EH (cell line): Measurements from ENCODE around the gene ZHX3.

Experiments used
- DNase-seq: peaks from one replicate; pipeline ENCODE4 v3.0.0-alpha.2; 2015; ENCODE audit warnings: low read depth

The ZHX3 gene

DNA sequence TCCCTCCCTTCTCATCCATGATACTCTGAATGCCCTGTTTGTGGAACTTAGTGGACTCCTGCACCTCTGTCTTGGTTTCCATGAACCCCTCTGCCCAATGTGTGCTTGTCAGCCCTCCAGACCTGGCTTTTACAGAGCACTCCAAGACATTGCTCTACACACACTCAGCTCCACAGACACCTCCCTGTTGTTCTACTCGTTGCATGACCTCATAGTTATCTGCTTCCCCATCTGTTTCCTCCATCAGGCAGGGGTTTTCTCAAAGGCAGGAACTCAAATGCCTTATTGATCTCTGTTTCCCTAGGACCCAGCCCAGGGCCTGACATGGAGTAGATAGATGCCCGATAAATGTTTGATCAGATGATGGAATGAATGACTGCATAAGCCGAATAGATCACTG lies 166.9 kb downstream of the ZHX3 start:
- DNase-seq, result peak; percentile 43

DNA sequence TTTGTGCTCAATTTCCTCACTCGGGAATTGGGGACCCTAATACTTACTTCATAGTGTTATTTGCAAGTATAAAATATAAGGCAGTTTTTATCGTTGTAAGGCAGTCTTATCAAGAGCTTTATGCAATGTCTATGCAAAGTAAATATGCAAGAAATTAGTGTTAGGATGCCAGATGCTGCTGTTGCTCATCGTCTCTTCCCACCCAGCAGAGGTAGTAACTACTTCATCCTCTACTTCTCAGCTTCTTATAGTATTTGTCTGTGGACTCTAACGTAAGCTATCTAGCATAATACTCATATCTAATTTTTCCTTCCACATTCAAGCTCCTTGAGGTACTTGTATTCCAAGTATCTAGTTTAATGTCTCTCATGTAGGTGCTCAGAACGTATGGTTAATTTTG lies 168.6 kb downstream of the ZHX3 start:
- no peak for DNase-seq

DNA sequence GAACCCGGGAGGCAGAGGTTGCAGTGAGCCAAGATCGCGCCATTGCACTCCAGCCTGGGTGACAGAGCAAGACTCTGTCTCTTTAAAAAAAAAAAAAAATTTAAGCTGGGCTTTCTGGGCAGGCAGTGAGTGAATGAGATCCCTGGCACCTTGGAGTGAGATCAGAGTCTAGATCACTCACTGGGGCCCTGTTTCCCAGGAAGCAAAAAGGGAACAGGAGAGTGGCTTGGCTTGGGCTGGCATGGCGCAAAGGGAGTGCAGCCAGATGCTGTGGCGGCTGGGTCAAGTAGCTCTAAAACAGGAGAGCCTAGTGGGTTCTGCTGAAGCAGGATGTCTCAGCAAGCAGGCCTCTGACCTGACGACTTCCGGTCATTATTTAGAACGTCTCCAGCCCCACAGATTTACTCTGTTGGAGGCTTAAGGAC lies 169.8 kb downstream of the ZHX3 start:
- DNase-seq, result peak; percentile 16

GRCh38 chr20:41145821-41146620 lies 171.5 kb downstream of the ZHX3 start:
- DNase-seq, result no peak

- no peak for DNase-seq
These were observed 172.2 kb downstream of the ZHX3 start for GRCh38 chr20:41145317-41145716.

- DNase-seq, result no peak
These were observed 174.2 kb downstream of the ZHX3 start for GRCh38 chr20:41143354-41143753.

- DNase-seq, result no peak
These were observed 174.6 kb downstream of the ZHX3 start for GRCh38 chr20:41142919-41143318.

DNA sequence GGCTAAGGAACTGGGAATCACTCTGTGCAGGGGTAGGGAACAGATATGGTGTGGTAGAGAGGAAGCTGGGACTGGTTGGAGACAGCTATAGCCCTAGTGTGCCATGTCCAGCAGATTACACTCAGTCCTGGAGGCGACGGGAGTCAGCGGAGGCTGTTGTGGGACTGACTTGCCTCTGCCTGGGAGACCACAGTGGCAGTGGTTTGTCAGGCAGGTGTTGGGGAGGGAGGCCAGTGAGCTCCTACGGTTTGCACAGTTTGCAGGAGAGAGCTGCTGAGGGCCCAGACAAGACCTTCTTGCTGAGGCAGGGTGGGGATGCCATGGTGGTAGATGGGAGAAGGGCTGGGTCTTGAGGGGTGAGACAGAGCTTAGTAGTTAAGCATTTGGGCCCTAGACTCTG lies 175.3 kb downstream of the ZHX3 start:
- DNase-seq, result no peak

GRCh38 chr20:41141153-41141815 lies 176.2 kb downstream of the ZHX3 start:
- DNase-seq, result peak; percentile 46

GRCh38 chr20:41140226-41141133 lies 177.1 kb downstream of the ZHX3 start:
- no peak for DNase-seq

DNA sequence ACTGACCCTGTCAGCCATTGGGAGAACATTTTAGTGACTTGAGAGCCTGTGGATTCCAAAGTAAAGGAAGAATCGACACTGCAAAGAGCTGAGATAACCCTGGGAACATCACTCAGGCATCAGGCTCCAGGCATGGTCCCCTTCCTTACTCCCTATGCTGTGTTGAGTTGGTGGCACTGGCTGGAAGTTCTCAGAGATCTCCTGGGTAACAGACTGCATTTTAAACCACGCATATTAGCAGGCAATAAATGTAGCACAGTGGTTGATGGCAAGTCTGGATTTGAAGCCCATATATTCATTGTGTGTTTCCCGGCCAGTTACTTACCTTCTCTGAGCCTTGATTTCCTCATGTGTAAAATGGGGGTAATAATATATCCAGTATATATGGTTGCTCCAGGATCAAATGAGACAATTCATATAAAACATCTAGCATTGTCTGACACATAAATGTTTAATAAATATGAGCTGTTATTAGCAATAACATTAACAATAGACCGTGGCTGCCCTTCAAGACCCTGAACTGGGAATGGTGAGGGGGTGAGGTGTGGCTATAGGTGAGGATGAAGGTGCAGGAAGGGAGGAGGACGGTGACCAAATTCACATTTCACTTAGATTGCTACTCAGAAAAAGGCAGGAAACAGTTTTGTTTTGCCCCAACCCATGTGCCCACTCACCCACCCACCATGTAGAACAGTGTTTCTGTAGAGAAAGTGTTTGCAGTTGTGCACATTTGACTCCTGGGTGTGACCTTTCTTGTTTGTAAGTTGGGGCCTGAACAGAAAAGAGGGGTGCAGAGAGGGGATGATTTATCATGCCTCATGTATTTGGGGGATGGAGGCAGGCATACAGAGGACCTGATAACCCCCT lies 178.1 kb downstream of the ZHX3 start:
- DNase-seq, result no peak

DNA sequence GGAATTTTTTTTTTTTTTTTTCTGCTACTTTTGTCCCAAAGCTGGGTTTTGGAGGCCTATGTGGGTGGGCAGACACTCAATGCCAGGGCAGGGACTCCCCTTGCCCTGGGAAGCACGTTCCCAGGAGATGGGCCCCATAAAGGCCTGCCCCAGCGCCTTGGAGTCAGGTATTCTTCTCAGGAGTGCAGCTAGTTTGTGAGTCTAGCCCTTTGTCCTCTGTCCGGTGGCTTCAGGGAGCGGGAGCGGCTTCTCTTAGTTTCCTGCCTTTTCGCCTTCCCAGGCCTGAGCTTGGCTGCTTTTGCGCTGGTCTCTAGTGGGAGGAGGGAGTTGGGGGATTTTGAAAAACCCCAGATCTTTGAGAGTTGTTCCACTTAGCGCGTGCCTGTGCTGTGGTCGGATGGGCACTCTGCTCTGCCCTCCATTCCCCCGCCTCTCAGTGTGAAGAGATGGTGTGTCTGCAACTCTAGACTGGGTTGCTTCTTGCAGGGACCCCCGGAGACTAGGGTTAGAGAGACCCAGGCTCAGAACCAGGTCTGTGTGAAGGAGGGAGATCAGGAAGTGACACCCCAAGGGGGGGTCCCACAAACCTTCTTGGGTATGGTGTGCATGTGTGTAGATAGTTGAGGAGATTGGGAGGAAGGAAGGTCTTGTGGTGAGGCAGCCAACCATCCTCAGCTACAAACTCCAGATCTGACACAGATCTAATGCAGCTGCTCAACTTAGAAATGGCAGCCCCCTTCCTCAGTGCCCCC lies 178.9 kb downstream of the ZHX3 start:
- DNase-seq, result peak; percentile 44

- peak; percentile 71 for DNase-seq
These were observed 179.7 kb downstream of the ZHX3 start for GRCh38 chr20:41137614-41138474.

DNA sequence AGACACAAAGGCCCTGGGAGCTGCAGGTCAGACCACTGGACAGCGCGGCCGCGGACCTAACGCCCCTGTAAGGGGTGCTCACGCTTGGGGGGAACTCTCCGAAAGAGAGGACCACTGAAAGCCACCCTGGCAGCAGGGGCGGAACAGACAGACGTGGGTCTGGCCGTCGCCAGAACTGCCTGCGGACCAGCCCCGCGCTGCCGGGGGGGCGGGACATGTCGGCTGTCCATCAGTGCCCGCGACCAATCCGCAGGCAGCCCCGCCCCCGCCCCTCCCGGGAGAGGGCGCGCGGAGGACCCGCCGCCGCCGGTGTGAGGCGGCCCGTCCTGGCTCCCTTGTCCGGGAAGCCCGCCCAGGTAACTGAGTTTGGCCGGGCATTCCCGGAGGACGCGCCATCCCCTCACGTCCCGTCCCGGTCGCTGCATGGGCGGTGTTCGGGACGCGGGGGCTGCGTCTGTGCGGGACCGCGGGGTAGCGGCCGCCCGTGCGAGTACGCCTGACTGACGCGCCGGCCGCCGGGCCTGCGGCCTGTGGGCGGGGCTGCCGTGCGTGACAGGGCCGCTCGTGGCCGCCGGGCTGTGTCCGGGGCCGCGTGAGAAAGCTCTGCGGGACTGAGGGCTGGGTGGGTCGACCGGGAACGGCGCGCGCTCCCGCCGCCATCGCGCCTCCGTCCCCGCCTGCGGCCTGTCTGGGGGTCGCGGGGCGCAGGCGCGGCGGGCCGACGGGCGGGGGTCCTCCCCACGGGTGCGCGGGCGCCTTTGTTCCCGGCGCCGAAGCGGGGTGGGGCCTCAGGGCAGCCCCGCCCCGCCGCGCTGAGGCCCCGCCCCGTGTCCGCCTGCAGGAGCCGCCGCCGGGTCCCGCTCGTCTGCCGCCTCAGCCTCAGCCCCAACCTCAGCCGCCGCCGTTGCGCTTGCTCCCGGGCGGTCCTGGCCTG lies 180.6 kb downstream of the ZHX3 start, which contains the start of gene PLCG1:
Gene PLCG1, plus strand, starts transcription at position 864 of the 934 bp plus-strand sequence. CDS start 99 bp downstream, outside the sequence.
- DNase-seq, result peak; percentile 83

GRCh38 chr20:41135888-41136679 lies 181.4 kb downstream of the ZHX3 start:
- no peak for DNase-seq

DNA sequence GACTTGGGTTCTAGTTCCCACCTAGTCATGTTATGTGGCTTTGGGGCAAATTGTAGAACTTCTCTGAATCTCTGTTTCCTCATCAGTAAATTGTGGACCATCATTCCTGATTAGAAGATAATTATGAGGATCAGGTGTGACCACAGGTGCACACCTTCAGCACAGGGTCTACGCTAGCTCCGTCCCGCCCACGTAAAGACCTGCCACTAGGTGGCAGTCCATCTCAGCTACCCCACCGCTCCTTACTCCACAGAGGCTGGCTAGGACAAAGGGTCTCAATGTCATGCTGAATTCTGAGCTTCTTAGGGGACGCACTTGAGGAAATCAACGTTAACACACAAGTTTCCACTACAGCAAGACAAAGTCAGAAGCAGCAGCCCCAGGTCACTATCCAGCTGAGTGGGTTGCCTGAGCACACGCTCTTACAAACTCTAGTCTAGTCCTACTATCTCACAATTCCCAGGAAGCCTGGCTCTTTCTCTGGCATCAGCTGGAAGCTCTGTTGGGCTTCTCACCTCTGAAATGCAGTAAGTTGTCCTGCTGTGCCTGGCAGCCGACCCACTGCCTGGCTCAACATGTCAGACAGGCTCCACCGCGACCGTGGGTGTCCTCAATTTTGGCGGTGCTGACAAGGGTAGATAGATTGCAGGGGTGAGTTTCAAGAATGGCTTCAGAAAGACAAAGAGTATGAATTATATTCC lies 182.2 kb downstream of the ZHX3 start:
- DNase-seq, result peak; percentile 34
